ENCODE measurements around the gene CRX.
"Not testable (repeated sequence)": the region's sequence is repeated elsewhere in the genome, so short reads cannot be mapped to it uniquely, and the experiment has no call there.

Gene CRX

GRCh38 chr19:47803148-47803547 is 18.6 kb upstream of the CRX start:
- DNase-seq = not testable (repeated sequence)

- DNase-seq = not testable (repeated sequence)
Observed at GRCh38 chr19:47803671-47804070, 18.1 kb upstream of the CRX start.

GRCh38 chr19:47804451-47804850 is 17.3 kb upstream of the CRX start, which contains the start of gene TPRX1:
Gene TPRX1 (minus strand): TSS chr19:47804551. CDS start chr19:47804539, 12 bp downstream.
- DNase-seq = not testable (repeated sequence)

- no peak for DNase-seq
Observed at GRCh38 chr19:47805313-47805712, 16.4 kb upstream of the CRX start.

GRCh38 chr19:47806435-47806834 is 15.3 kb upstream of the CRX start:
- DNase-seq = no peak

- DNase-seq = peak in 36 of 56 donors; percentile 0 to 62 (median 10)
Observed at GRCh38 chr19:47813304-47813994, 8.3 kb upstream of the CRX start.

- DNase-seq = no peak
Observed at GRCh38 chr19:47813995-47814328, 7.8 kb upstream of the CRX start.

GRCh38 chr19:47816270-47816669 is 5.5 kb upstream of the CRX start:
- DNase-seq = not testable (repeated sequence)

- DNase-seq = not testable (repeated sequence)
Observed at GRCh38 chr19:47818221-47818620, 3.5 kb upstream of the CRX start.

GRCh38 chr19:47819858-47820257 is 1.9 kb upstream of the CRX start:
- DNase-seq = no peak

GRCh38 chr19:47820410-47820809 is 1.3 kb upstream of the CRX start:
- DNase-seq = no peak

GRCh38 chr19:47824396-47824795 is 2.7 kb downstream of the CRX start:
- no peak for DNase-seq

- no peak for DNase-seq
Observed at GRCh38 chr19:47826800-47827199, 5.1 kb downstream of the CRX start.

GRCh38 chr19:47832723-47833122 is 11.0 kb downstream of the CRX start:
- DNase-seq = no peak

GRCh38 chr19:47836038-47836437 is 14.3 kb downstream of the CRX start:
- DNase-seq = no peak

GRCh38 chr19:47839411-47839810 is 17.7 kb downstream of the CRX start:
- no peak for DNase-seq

GRCh38 chr19:47839913-47840312 is 18.2 kb downstream of the CRX start:
- DNase-seq = no peak

GRCh38 chr19:47842941-47843340 is 21.2 kb downstream of the CRX start:
- DNase-seq = no peak

- DNase-seq = no peak
Observed at GRCh38 chr19:47848425-47848822, 26.7 kb downstream of the CRX start.

GRCh38 chr19:47848823-47849473 is 27.2 kb downstream of the CRX start:
- DNase-seq = no peak

GRCh38 chr19:47853003-47853402 is 31.3 kb downstream of the CRX start:
- no peak for DNase-seq

- DNase-seq = no peak
Observed at GRCh38 chr19:47854459-47854858, 32.7 kb downstream of the CRX start.

- not testable (repeated sequence) for DNase-seq
Observed at GRCh38 chr19:47858231-47858630, 36.5 kb downstream of the CRX start.

All from amygdala (tissue), 56 donors.